Endothelial cell of umbilical vein (primary cell): Measurements from ENCODE around the gene CKS1B. TPM values are rescaled to one million over a fixed set of nuclear protein-coding genes. Genes with fewer than 3 reads are reported as not detected.

Experiments
- BruUV-seq: library from RNA; stranded (reverse); fragments of 400-500 nt; replicated peaks from 2 replicates; lab custom pipeline; 2021; lab: Mats Ljungman, UMichigan
- CTCF ChIA-PET: fragments of 300-600, 350-600 bp; sonication (Branson Sonifier 250); formaldehyde crosslinking; loops from one replicate; lab custom pipeline; 2021; ENCODE audit warnings: antibody characterized with exemption, inconsistent platforms; lab: Charles Lee
- POLR2A ChIA-PET: fragments of 300-600, 350-600 bp; sonication (Branson Sonifier 250); formaldehyde crosslinking; loops from one replicate; lab custom pipeline; 2021; ENCODE audit warnings: antibody characterized with exemption, inconsistent platforms; lab: Charles Lee
- DNase-seq: peaks from one replicate; pipeline ENCODE4 v3.0.0-alpha.2; 2011; ENCODE audit warnings: low read depth, low spot score
- FAIRE-seq: peaks from 2 replicates; lab custom pipeline; 2011; peaks lifted over from hg19 to GRCh38; lab: Jason Lieb, UNC
- H2AFZ ChIP-seq: 2 replicates; pipeline ENCODE4 v1.6.0; 2012; ENCODE audit warnings: low read depth, low read length, control low read depth, inconsistent platforms
- H3K27ac ChIP-seq: 2 replicates; pipeline ENCODE4 v1.5.1; 2011; ENCODE audit warnings: low read depth, mild to moderate bottlenecking, control low read depth, low read length, moderate library complexity; ENCODE audit not compliant: insufficient read depth
- H3K27me3 ChIP-seq, 2 experiments: 2 replicates each; pipeline versions ENCODE4 v1.6.0 to v1.6.1; 2011; ENCODE audit warnings: low read length in 2 of 2, mixed read lengths in 1 of 2; ENCODE audit not compliant: control insufficient read depth in 2 of 2, insufficient read depth in 2 of 2
- H3K36me3 ChIP-seq, 2 experiments: 2 replicates in 1 of 2; 3 replicates in 1 of 2; pipeline ENCODE4 v1.5.1; 2011; ENCODE audit warnings: low read length in 2 of 2, mild to moderate bottlenecking in 1 of 2, moderate library complexity in 1 of 2; ENCODE audit not compliant: control insufficient read depth in 2 of 2, insufficient read depth in 2 of 2; ENCODE audit errors: extremely low read depth in 1 of 2
- H3K4me1 ChIP-seq: 3 replicates; pipeline ENCODE4 v1.5.1; 2011; ENCODE audit warnings: mild to moderate bottlenecking, low read length; ENCODE audit not compliant: control insufficient read depth, insufficient read depth; ENCODE audit errors: extremely low read depth
- H3K4me2 ChIP-seq: 2 replicates; pipeline ENCODE4 v1.6.1; 2011; ENCODE audit warnings: low read length, control low read depth, mixed read lengths; ENCODE audit not compliant: insufficient read depth
- H3K4me3 ChIP-seq, 3 experiments: fragments of 200-600 bp in 1 of 3; sonication (generic), shearing (Covaris generic) in 1 of 3; replicated peaks in 1 of 3; 2 replicates each; pipeline ENCODE4 v1.5.1; 2011 to 2016; ENCODE audit warnings: control low read depth in 3 of 3, low read length in 3 of 3, mild to moderate bottlenecking in 2 of 3, inconsistent platforms in 1 of 3, low read depth in 1 of 3, moderate library complexity in 1 of 3; ENCODE audit not compliant: insufficient read depth in 1 of 3
- H3K79me2 ChIP-seq: 2 replicates; pipeline ENCODE4 v1.6.0; 2012; ENCODE audit warnings: low read length, inconsistent platforms; ENCODE audit not compliant: control insufficient read depth, insufficient read depth
- H3K9ac ChIP-seq: replicated peaks from 2 replicates; pipeline ENCODE3; 2011; ENCODE audit warnings: low read length, control low read depth; ENCODE audit not compliant: insufficient read depth; ENCODE audit errors: extremely low read depth
- H3K9me1 ChIP-seq: replicated peaks from 3 replicates; pipeline ENCODE4 v1.6.0; 2011; ENCODE audit warnings: mild to moderate bottlenecking, low read length; ENCODE audit not compliant: control insufficient read depth, insufficient read depth; ENCODE audit errors: extremely low read depth
- H3K9me3 ChIP-seq: replicated peaks from 2 replicates; pipeline ENCODE4 v1.5.1; 2012; ENCODE audit warnings: low read length, inconsistent platforms; ENCODE audit not compliant: control insufficient read depth, insufficient read depth
- H4K20me1 ChIP-seq: replicated peaks from 2 replicates; pipeline ENCODE3; 2011; ENCODE audit warnings: mild to moderate bottlenecking, low read length; ENCODE audit not compliant: control insufficient read depth, insufficient read depth; ENCODE audit errors: extremely low read depth
- EZH2 ChIP-seq: IDR thresholded peaks from 2 replicates; pipeline ENCODE4 v1.6.1; 2012; ENCODE audit warnings: borderline replicate concordance, low read depth, mild to moderate bottlenecking, moderate library complexity, low read length, inconsistent platforms; ENCODE audit not compliant: severe bottlenecking
- FOS ChIP-seq: IDR thresholded peaks from 2 replicates; pipeline ENCODE4 v1.6.1; 2011; ENCODE audit warnings: mild to moderate bottlenecking, low read length, moderate library complexity, borderline replicate concordance; ENCODE audit not compliant: insufficient read depth
- GATA2 ChIP-seq: IDR thresholded peaks from 2 replicates; pipeline ENCODE4 v1.7.0; 2011; ENCODE audit warnings: low read depth, mild to moderate bottlenecking, moderate library complexity, mixed read lengths, low read length; ENCODE audit not compliant: insufficient read length, insufficient read depth
- JUN ChIP-seq: IDR thresholded peaks from 2 replicates; pipeline ENCODE4 v1.6.1; 2011; ENCODE audit warnings: borderline replicate concordance, low read depth; ENCODE audit not compliant: insufficient read length, insufficient read depth
- MAX ChIP-seq: IDR thresholded peaks from 2 replicates; pipeline ENCODE4 v1.6.1; 2011; ENCODE audit not compliant: insufficient read depth, insufficient read length
- POLR2A ChIP-seq: IDR thresholded peaks from 2 replicates; pipeline ENCODE4 v1.6.1; 2012; ENCODE audit warnings: low read depth, mild to moderate bottlenecking, control low read depth, low read length
- POLR2AphosphoS5 ChIP-seq: IDR thresholded peaks from 2 replicates; pipeline ENCODE4 v1.6.1; 2012; ENCODE audit warnings: low read depth, mild to moderate bottlenecking, control low read depth, low read length, moderate library complexity; ENCODE audit not compliant: insufficient read depth
- dilution Hi-C: fragments of 300-500 bp; cut with MboI; formaldehyde crosslinking; loops from one replicate; pipeline ENCODE4 v1.15.0; 2019; ENCODE audit warnings: low sequenced_read_pairs; ENCODE audit not compliant: extremely low pct_ligation_motif_present
- intact Hi-C: fragments of 100-400 bp; cut with micrococcal nuclease; formaldehyde crosslinking; loops from one replicate; pipeline ENCODE4 v1.10.0; 2022
- polyA plus RNA-seq, 4 experiments: library from polyadenylated mRNA; depleted of rRNA in 3 of 4; stranded (reverse) in 3 of 4; unstranded in 1 of 4; fragments of >200 nt; gene quantifications; 2 replicates each; pipeline versions ENCODE4 v1.2.1 to v1.2.3, GENCODE V29; 2011 to 2012; ENCODE audit warnings: missing spikeins in 1 of 4
- total RNA-seq: library from RNA; stranded (reverse); gene quantifications from 2 replicates; pipeline ENCODE4 v1.2.3, GENCODE V29; 2021

Gene CKS1B
- total and polyA plus RNA-seq, 2 donors (not counting 3 experiments of a cell fraction or from before 2014, with no cell fraction given) = 126 to 280 TPM

- Histone ChIP-seq H3K4me2 (no peak overlapping the region), H2AFZ (no peak overlapping the region), H3K27ac (no peak overlapping the region), H3K9me1 (no peaks in the 10 kb centered on the region), H3K9ac (no peak overlapping the region), H4K20me1 (no peaks in the 10 kb centered on the region), H3K79me2 (peaks cover 9% of the 10 kb centered on the region), H3K4me3 (no peak overlapping the region), H3K9me3 (no peaks in the 10 kb centered on the region), H3K36me3 (peaks cover 1 to 21% of the 10 kb centered on the region in 2 experiments), H3K4me1 (peaks cover 33% of the 10 kb centered on the region), H3K27me3 (no peaks in the 10 kb centered on the region)
- ChIA-PET POLR2A (interaction anchor here (2.6 kb wide), 1 partner anchor 14 kb away, joined by 24 read pairs; no protein-coding TSS in a partner anchor), CTCF (no interaction called here)
- dilution Hi-C loops = no loop called here
- intact Hi-C loops = no loop called here
- no TSS peak for BruUV-seq
- no peak for DNase-seq
- no peak for FAIRE-seq
- TF ChIP-seq POLR2AphosphoS5 (no peak), FOS (no peak), POLR2A (no peak), EZH2 (no peak), GATA2 (no peak), MAX (no peak), JUN (no peak)
Observed at GRCh38 chr1:154959426-154959780, 15.1 kb upstream of the CKS1B start.
